ENCODE results near the gene CLPX.

The CLPX gene

GRCh38 chr15:65209701-65210643, 24.8 kb upstream of the CLPX start:
- no peak for TF ChIP-seq CTCF (IDR thresholded peaks at IDR 0.05; ENCODE audit: unreplicated experiment in 3 of 3)
- peaks cover 69% of the 10 kb centered on the region for H3K4me1 Mint-ChIP-seq
- H3K27me3 Mint-ChIP-seq (ENCODE audit: low read depth), result no peaks in the 10 kb centered on the region
- peak overlapping the region in 1 of 3 experiments; percentile 57 for H3K4me3 Mint-ChIP-seq
- no peaks in the 10 kb centered on the region for H3K36me3 Mint-ChIP-seq (ENCODE audit: low read depth)
- no peaks in the 10 kb centered on the region for H3K9me3 Mint-ChIP-seq
- peak overlapping the region; percentile 92 to 94 (median 92) for H3K27ac Mint-ChIP-seq

- TF ChIP-seq CTCF (IDR thresholded peaks at IDR 0.05; ENCODE audit: unreplicated experiment in 3 of 3), result no peak
- peaks cover 59% of the 10 kb centered on the region for H3K4me1 Mint-ChIP-seq
- H3K4me3 Mint-ChIP-seq, result no peak overlapping the region
- H3K9me3 Mint-ChIP-seq, result no peaks in the 10 kb centered on the region
- H3K27me3 Mint-ChIP-seq (ENCODE audit: low read depth), result no peaks in the 10 kb centered on the region
- peak overlapping the region; percentile 92 to 94 (median 92) for H3K27ac Mint-ChIP-seq
- H3K36me3 Mint-ChIP-seq (ENCODE audit: low read depth), result no peaks in the 10 kb centered on the region
Measured at GRCh38 chr15:65208647-65209046, 23.5 kb upstream of the CLPX start.

- H3K27me3 Mint-ChIP-seq (ENCODE audit: low read depth), result no peaks in the 10 kb centered on the region
Measured at GRCh38 chr15:65207280-65207840, 22.2 kb upstream of the CLPX start.

GRCh38 chr15:65206750-65207149, 21.6 kb upstream of the CLPX start:
- no peaks in the 10 kb centered on the region for H3K27me3 Mint-ChIP-seq (ENCODE audit: low read depth)
- peak overlapping the region in 2 of 3 experiments; percentile 5 to 28 for H3K27ac Mint-ChIP-seq
- no peak overlapping the region for H3K4me3 Mint-ChIP-seq
- H3K9me3 Mint-ChIP-seq, result no peaks in the 10 kb centered on the region
- no peak for TF ChIP-seq CTCF (IDR thresholded peaks at IDR 0.05; ENCODE audit: unreplicated experiment in 3 of 3)
- H3K4me1 Mint-ChIP-seq, result peaks cover 43% of the 10 kb centered on the region
- H3K36me3 Mint-ChIP-seq (ENCODE audit: low read depth), result no peaks in the 10 kb centered on the region

More at GRCh38 chr15:65207280-65207840, 22.2 kb upstream of the CLPX start:
- H3K4me1 Mint-ChIP-seq, result peaks cover 49% of the 10 kb centered on the region
- no peak for TF ChIP-seq CTCF (IDR thresholded peaks at IDR 0.05; ENCODE audit: unreplicated experiment in 3 of 3)
- H3K9me3 Mint-ChIP-seq, result no peaks in the 10 kb centered on the region
- H3K36me3 Mint-ChIP-seq (ENCODE audit: low read depth), result no peaks in the 10 kb centered on the region
- H3K27ac Mint-ChIP-seq, result peak overlapping the region in 1 of 3 experiments; percentile 28
- no peak overlapping the region for H3K4me3 Mint-ChIP-seq

- Mint-ChIP-seq H3K9me3 (no peaks in the 10 kb centered on the region), H3K36me3 (ENCODE audit: low read depth) (no peaks in the 10 kb centered on the region), H3K27ac (no peak overlapping the region), H3K4me1 (peaks cover 26% of the 10 kb centered on the region), H3K27me3 (ENCODE audit: low read depth) (no peaks in the 10 kb centered on the region), H3K4me3 (no peak overlapping the region)
- no peak for TF ChIP-seq CTCF (IDR thresholded peaks at IDR 0.05; ENCODE audit: unreplicated experiment in 3 of 3)
Measured at GRCh38 chr15:65204931-65205660, 20.0 kb upstream of the CLPX start.

All from nephron (organoid).